ENCODE results near the gene AKAP6.

AKAP6 gene

GRCh38 chr14:32593290-32593942 lies 264.3 kb downstream of the AKAP6 start:
- DNase-seq = peak; percentile 63

GRCh38 chr14:32594766-32595165 lies 265.7 kb downstream of the AKAP6 start:
- DNase-seq = no peak

DNA sequence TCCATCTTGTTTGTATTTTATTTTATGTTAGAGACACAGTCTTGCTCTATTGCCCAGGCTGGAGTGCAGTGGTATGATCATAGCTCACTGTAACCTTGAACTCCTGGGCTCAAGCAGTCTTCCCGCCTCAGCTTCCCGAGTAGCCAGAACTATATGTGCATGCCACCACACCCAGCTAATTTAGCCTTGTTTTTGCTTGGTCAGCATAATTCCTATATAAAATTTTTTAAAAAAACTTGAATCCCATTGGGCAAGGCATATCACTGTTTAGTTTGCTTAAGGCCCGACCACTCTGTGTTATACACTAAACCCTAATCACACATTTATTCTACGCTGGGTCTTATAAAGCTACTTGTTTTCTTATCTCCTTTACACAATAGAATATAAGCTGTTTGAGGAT lies 266.4 kb downstream of the AKAP6 start:
- no peak for DNase-seq

DNA sequence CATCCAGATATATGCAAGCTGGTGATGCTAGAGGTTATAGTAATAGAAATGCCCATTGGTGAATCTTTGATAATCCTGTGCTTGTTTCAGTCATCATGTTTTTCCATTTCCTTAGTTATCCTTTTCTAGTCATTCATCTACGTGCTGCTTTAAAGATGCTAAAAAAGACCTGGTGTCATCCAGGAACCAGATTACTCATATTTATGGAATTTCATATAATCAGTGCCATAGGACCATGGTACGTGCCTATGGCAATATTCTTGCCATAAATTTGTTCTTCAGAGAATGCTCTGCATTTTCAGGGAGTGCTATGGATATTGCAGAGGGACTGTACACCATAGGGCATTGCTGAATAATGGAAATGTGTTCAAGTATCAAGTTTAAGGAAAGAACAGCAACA lies 267.3 kb downstream of the AKAP6 start:
- DNase-seq = no peak

GRCh38 chr14:32597771-32598170 lies 268.7 kb downstream of the AKAP6 start:
- DNase-seq = no peak

DNA sequence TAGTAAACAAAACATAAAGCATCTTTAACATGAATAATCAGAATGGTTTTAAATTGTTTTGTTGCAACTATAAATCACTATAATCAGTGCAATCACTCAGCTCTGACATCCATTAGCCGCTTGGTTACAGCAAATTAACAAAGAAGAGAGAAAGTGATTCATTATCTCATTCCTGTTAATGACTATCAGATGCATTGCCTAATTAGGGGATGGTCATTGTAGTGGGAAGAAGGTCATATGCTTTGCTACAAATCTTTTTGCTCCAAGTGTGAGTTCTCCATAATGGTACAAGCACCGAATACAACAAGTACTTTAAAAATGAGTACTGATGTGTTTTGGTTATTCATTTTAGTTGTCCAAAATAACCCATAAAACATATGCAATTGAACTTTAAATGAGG lies 272.0 kb downstream of the AKAP6 start:
- DNase-seq = no peak

GRCh38 chr14:32601906-32602305 lies 272.8 kb downstream of the AKAP6 start:
- DNase-seq = peak; percentile 30

DNA sequence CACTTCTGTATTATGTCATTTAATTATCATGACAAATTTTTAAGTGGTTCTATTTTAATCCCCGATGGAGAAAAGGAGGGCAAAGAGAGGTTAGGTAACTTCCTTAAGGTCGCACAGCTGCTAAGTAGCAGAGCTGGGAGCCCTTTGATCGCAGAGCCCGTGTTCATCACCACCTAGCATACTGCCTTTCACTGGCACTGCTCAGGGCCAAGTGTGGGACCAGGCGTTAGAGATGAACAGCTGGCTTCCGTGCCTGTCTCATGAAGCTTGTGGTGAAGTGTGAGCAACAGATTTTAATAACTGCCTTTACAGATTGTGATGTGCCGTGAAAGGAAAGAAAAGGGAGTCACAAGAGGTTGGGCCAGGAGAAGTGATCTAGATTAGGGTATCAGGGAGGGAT lies 273.6 kb downstream of the AKAP6 start:
- no peak for DNase-seq

DNA sequence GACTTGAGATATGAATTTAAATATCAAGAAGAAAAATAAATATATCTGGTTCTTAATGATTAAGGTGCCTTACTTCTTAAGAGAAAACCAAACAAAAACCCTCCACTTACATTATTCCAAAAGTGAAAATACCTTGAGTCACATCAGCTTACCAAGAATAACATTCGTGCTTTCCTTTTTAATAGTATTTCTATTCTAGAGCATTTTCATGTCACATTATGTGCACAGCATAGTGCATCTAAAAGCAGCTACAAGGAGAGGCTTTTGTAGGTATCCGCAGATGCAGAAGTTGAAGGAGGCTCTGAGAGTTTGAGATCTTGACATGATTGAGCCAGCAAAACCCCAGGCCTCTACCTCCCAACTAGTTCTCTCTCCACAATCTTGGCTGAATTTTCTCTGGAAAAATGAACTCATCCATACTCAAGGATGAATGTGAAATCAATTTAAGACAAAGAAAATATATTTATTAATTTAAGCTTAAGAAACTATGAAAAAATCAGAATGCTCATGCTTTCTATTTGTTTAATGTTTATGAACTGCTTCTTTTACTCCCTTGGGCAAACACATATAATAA lies 275.0 kb downstream of the AKAP6 start:
- no peak for DNase-seq

GRCh38 chr14:32606301-32606700 lies 277.2 kb downstream of the AKAP6 start:
- no peak for DNase-seq

DNA sequence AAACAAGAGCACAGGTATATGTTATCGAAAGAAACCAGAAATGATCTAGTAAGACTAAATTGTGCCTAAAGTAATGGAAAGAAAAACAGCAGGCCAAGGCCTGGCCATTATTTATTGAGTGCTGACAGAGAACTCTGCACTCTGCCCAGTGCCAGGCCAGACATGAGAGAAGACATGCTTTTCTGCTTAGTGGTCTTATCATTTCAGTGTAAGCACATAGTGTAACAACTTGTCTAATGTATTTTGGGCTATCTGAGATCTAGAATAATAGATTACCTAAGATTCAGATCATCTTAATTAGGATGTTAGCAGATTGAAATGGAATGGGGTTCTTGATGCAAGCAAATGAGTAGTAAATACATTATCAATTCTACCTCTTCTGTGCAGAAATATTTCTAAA lies 278.3 kb downstream of the AKAP6 start:
- no peak for DNase-seq

DNA sequence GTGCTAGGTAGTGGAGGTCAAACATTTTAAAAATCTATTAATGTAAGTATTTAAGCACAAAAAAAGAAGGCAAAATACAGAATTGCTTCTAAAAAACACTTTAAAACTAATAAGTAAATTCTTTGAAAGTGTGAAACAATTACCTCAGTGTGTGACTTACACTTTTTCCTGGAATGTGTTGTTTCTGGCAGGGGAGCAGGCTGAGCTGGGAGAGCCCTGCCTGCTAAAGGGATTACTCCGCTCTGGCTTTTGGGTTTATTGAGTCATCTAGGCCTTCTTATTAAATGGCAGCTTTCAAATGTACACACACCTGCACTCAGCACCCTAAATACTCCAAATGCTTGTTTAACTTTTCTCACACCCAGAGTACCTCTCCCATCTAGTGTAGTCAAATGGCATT lies 279.8 kb downstream of the AKAP6 start:
- DNase-seq = no peak

DNA sequence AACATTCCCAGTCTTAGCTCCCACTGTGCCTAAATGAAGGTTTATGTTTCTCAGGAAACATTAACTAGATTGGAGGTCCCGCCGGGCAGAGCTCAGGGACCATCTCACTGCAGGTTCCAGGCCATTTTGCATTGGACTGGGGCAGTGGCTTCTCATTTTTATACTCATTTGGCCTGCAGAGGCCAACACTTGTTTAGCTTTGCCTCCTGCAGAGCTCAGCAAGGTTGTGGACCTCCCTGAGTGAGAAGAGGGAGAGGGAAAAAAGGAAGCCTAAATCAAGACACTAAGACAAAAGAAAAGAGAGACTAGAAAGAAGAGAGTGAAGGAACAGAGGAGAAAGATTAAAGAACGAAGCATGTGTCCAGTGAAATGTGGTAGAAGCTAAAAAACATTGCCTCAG lies 280.3 kb downstream of the AKAP6 start:
- DNase-seq = no peak

DNA sequence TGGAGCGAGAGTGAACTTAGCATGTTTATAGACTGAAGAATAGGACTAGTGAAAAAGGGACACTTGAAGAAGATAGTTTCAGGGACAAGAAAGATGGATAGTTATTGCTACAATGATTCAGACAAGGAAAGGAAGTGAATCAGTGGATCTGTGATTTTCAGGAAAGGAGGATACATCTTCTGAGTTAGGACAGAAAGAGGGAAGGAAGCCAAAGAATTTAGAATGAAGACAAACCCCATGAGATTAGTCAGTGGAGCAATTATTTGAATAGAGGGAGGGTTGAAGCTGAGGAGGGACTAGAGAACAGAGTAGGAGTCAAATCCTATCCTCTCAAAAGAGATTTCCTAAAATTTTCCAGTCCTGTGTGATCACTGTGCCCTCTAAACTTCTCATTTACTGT lies 282.7 kb downstream of the AKAP6 start:
- no peak for DNase-seq

- no peak for DNase-seq
These were observed 289.9 kb downstream of the AKAP6 start for GRCh38 chr14:32618991-32619390.

- no peak for DNase-seq
These were observed 291.2 kb downstream of the AKAP6 start for GRCh38 chr14:32620303-32620702.

- no peak for DNase-seq
These were observed 291.6 kb downstream of the AKAP6 start for GRCh38 chr14:32620724-32621123.

- peak; percentile 37 for DNase-seq
These were observed 292.5 kb downstream of the AKAP6 start for GRCh38 chr14:32621585-32621984.

DNA sequence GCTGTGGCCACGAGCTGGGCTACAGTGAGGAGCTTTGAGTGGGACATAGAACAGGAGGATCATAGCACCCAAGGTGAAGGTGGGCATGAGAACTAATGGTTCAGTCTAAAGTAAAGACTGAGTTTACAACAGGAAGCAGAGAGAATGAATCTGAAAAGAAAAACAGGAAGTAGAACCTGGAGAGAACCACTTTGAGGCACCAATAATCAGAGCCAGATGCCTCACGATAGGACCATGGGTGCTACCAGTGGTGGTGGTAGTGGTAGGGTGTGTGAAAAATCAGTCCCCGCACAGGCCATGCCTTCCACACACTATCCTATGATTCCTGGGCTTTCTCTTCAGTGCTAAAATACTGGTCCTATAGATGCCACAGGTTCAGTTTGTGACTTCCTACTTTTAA lies 293.6 kb downstream of the AKAP6 start:
- DNase-seq = no peak

DNA sequence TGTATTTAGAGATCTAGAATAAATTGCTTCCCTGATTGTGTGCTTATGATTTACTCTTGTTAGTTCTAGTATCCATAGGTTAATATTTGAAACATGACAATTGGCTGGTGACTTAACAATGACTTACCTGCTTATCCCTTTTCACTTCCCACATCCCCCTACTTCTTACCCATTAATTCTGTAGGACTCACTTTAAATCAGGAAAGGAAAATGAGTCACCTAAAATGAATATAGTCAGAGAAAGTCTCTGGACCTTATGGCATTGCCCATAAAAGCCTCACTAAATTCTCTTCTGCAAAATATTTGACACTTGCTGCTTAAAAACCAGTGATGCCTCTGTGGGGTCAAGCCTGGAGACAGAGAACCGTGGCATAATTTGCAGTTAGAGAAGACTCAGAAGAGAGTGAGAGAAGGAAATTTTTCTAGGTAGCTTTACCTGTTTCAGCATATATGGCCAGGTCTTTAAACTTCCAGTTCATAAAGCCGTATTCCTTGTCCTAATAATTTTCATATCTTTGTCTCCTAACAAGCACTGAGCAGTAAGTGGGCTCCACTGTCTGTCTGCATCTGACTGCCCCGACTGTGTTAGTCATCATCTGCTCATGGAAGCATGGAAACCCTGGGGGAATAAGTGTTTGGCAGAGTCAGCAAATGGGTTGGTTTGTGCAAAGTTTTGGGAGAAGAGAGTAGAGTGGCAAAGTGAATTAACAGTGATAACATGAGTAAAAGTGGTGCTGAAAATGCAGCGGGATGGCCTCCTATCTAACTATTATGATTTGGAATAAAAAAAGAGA lies 294.4 kb downstream of the AKAP6 start:
- no peak for DNase-seq

GRCh38 chr14:32625211-32625610 lies 296.1 kb downstream of the AKAP6 start:
- DNase-seq = no peak

- DNase-seq = no peak
These were observed 298.6 kb downstream of the AKAP6 start for GRCh38 chr14:32627545-32628298.

- DNase-seq = peak; percentile 92
These were observed 300.1 kb downstream of the AKAP6 start for GRCh38 chr14:32629236-32629635.

DNA sequence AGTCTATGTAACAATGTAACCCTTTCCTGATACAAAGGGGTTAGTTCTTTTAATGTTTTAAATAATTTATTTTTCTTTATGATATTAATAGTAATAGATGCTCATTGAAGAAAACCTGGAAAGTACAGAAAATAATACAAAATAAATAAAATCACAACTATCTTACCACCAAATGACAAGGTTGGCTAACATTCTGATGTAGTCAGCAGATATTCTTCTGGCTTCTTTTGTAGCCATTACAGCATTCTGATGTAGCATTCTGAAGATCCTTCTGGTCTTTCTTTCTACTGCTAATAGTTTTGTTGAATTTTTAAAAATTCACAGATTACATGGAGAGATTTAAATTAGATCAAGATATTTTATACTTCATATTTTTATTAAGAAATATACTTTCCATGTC lies 301.6 kb downstream of the AKAP6 start:
- no peak for DNase-seq

All from NCI-H2029 (cell line).